Fibroblast of skin of abdomen (primary cell): ENCODE results near the gene ANO9.
"Not testable (repeated sequence)": the region's sequence is repeated elsewhere in the genome, so short reads cannot be mapped to it uniquely, and the experiment has no call there.

Source experiments
- DNase-seq: peaks from one replicate; pipeline ENCODE4 v3.0.0-alpha.2; 2013

ANO9 gene

DNA sequence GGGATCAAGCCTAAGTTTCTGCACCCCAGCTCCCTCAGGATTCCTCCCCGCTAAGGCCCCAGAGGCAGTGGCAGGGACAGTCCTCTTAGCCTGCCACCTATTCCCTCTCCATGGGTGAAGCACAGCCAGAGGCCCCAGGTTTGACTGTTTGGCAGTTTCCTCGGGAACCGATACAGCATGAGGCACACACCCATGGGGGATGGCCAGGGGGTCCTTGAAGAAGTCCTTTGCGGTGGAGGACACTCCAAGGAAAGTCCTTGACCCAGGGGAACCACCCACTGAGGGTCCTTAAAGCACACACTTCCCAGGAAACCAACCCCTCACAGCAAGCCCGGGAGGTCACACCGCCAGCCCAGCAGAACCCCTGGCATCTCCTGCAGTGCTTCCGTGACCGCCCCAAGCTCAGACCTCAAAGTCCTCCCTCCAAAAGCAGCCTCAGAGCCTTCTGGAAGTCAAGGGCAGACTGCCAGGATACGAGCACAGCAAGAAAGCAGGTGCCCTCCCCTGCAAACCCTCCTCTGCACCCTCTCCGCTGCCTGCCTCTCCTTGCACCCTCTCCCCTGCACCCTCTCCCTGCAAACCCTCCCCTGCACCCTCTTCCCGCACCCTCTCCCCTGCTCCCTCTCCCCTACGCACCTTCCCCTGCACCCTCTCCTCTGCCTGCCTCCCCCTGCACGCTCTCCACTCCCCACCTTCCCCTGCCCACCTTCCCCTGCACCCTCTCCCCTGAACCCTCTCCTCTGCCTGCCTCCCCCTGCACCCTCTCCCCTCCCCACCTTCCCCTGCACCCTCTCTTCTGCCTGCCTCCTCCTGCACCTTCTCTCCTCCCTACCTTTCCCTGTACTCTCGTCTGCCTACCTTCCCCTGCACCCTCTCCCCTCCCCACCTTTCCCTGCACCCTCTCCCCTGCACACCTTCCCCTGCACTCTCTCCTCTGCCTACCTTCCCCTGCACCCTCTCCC is 28.4 kb downstream of the ANO9 start:
- no peak for DNase-seq

- DNase-seq = no peak
Observed at GRCh38 chr11:412641-413119, 29.1 kb downstream of the ANO9 start.

DNA sequence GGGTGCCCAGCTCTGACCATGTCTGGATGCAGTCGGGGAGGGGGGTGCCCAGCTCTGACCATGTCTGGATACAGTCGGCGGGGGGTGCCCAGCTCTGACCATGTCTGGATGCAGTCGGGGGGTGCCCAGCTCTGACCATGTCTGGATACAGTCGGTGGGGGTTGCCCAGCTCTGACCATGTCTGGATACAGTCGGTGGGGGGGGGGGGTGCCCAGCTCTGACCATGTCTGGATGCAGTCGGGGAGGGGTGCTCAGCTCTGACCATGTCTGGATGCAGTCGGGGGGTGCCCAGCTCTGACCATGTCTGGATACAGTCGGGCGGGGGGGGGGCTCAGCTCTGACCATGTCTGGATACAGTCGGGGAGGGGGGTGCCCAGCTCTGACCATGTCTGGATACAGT is 30.3 kb downstream of the ANO9 start:
- DNase-seq = not testable (repeated sequence)

GRCh38 chr11:410711-411110 is 31.1 kb downstream of the ANO9 start:
- not testable (repeated sequence) for DNase-seq

DNA sequence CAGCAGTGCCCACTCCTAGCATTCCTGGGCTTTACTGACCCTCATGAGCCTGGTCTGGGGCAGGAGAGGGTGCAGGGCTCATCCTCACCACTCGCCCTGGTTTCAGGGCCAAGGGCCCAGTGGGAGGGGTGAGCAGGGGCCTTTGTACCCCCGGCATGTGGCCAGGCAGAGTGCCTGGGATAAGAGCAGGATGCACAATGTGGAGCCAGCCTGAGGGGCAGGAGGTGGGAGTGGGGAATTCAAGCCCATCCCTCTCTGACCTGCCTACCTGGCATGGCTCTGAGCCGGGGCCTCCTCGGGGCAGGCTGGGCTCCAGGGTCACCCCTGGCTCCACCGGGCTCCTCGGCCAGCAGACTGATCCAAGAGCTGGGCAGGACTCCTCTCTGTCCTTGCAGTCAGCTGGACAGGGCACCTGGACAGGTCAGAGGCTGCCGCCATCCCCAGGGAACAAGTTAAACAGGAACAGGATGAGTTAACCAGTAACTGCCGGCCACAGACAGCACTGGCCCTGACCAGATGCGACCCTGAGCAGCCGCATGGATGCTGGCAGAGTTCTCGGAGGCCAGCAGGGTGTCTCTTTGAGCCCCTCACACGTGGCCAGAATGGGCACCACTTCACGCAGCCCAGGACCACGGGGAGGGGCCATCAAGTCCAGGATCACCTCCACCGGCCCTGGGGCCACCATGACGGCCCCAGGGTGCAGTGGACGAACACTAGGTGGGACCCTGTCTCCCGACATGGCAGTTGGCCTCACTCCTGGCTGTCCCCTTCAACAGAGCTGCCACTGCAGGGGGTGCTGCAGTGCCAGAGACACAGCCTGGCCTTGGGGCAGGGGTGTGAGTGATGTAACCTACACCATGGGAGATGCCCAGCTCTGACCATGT is 32.0 kb downstream of the ANO9 start:
- DNase-seq = no peak

- no peak for DNase-seq
Observed at GRCh38 chr11:409008-409599, 32.7 kb downstream of the ANO9 start.

- DNase-seq = no peak
Observed at GRCh38 chr11:408154-409007, 33.4 kb downstream of the ANO9 start.

DNA sequence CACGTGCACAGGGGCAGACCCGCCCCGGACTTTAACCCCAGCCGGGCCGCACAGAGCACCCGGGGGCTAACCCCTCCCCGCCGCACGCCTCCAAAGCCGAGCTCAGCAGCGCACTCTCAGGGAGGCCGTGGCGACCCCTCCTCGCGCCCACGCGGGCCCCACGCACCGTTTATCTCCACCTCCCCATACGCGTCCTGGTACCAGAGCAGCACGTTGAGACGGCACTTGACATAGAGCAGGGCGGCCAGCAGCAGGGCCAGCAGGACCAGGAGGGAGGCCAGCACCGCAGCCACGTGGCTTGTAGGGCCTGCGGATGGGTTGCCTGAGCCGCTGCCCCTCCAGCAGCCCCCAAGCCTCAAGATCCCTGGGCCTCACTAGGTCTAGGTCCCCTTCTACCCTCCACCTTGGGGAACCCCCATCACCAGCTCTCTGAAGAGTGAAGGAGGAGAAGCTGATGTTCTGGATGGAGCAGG is 34.1 kb downstream of the ANO9 start:
- no peak for DNase-seq

- DNase-seq = peak; percentile 86
Observed at GRCh38 chr11:406796-407650, 34.8 kb downstream of the ANO9 start.

DNA sequence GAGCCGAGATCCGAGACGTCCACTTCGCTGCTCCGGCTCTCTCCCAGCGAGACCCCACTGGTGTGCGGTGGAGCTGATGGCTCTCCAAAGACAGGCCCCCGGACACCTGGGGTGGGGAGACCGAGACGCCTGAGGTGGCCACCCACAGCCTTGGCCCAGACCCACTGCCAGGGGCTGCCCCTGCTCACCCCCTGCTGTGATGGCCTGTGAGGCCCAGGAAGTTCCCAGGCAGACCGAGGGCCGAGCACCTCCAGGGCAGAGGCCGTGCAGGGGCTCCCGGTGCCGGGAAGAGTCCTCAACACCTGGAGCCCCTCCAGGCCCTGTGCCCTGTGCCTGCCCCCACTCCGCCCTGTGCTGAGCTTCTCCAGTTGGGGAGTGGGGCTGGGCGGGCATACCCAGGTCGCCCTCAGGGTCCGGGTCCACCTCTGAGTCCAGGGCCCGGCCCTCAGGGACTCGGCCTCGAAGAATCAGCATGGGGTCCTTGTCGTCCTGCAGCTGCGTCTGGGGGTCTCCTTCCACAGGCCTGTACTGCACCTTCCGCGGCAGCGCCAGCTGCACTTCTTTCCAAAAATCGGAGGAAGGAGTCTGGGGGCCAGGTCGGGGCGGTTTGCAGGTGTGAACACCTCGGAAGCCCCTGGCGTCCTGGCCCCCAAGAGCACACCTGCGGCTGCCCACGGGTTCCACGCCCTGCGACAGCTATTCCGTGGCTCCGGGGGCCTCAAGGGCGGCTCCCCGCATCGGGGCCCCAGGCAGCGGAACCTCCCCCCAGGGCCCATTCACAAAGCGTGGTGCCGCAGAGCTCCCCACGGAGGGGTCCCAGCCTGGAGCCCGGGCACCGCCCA is 35.6 kb downstream of the ANO9 start:
- DNase-seq = no peak

GRCh38 chr11:405323-405953 is 36.4 kb downstream of the ANO9 start:
- DNase-seq = no peak

GRCh38 chr11:404551-405264 is 37.1 kb downstream of the ANO9 start:
- DNase-seq = no peak

- no peak for DNase-seq
Observed at GRCh38 chr11:403761-404431, 37.9 kb downstream of the ANO9 start.

GRCh38 chr11:403021-403760 is 38.6 kb downstream of the ANO9 start:
- no peak for DNase-seq

- not testable (repeated sequence) for DNase-seq
Observed at GRCh38 chr11:401196-401595, 40.6 kb downstream of the ANO9 start.

DNA sequence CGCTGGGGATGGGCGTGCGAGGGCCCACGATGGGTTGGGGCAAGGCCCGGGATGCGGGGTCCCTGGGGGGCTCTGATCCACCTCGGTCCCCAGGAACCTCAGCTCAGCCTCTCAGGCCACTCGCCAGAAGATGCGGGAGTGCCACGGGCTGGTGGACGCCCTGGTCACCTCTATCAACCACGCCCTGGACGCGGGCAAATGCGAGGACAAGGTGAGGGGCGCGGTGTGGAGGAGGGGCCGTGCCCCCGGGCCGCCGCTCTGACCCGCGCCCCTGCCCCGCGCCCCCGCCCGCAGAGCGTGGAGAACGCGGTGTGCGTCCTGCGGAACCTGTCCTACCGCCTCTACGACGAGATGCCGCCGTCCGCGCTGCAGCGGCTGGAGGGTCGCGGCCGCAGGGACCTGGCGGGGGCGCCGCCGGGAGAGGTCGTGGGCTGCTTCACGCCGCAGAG is 41.5 kb downstream of the ANO9 start:
- no peak for DNase-seq

GRCh38 chr11:399731-400211 is 42.0 kb downstream of the ANO9 start:
- DNase-seq = no peak
